Gastrocnemius medialis (tissue), 4 donors: ENCODE data around the gene SNPH. TPM values are rescaled to one million over a fixed set of nuclear protein-coding genes. Genes with fewer than 3 reads are reported as not detected.

ENCODE experiments used
- ATAC-seq, 2 donors: fragments of 150-250 bp; one replicate each; pipeline ENCODE4 v1.9.1; 2016
- DNase-seq, 2 donors: peaks; one replicate each; pipeline ENCODE4 v3.0.0-alpha.2; 2019
- H3K27ac ChIP-seq, 4 donors: fragments of 200-600 bp; sonication (generic); 1 replicate in 1 of 4; 2 replicates in 3 of 4; pipeline ENCODE4 v1.5.1; 2016 to 2018; ENCODE audit warnings: mild to moderate bottlenecking in 2 of 4, moderate library complexity in 1 of 4
- H3K27me3 ChIP-seq, 3 donors: fragments of 200-600 bp; sonication (generic) in 2 of 3; 1 replicate in 1 of 3; 2 replicates in 2 of 3; pipeline versions ENCODE4 v1.5.1 to v1.6.0; 2016 to 2019; ENCODE audit warnings: mild to moderate bottlenecking in 1 of 3, moderate library complexity in 1 of 3
- H3K36me3 ChIP-seq, 2 donors: fragments of 200-600 bp; sonication (generic) in 1 of 2; one replicate each; pipeline ENCODE4 v1.5.1; 2017 to 2018
- H3K4me1 ChIP-seq, 2 donors: fragments of 200-600 bp; sonication (generic) in 1 of 2; one replicate each; pipeline ENCODE4 v1.5.1; 2016 to 2017; ENCODE audit warnings: mild to moderate bottlenecking in 2 of 2
- H3K4me3 ChIP-seq, 4 donors: fragments of 200-600 bp; sonication (generic) in 3 of 4; 1 replicate in 1 of 4; 2 replicates in 3 of 4; pipeline ENCODE4 v1.5.1; 2016 to 2019; ENCODE audit warnings: mild to moderate bottlenecking in 2 of 4
- H3K9me3 ChIP-seq, 3 donors: fragments of 200-600 bp; sonication (generic) in 2 of 3; 1 replicate in 1 of 3; 2 replicates in 2 of 3; pipeline ENCODE4 v1.5.1; 2016 to 2019
- POLR2A ChIP-seq, 2 donors: fragments of 450-650 bp; IDR thresholded peaks; one replicate each; pipeline ENCODE4 v1.6.1; 2017; ENCODE audit warnings: antibody characterized with exemption in 2 of 2, mild to moderate bottlenecking in 2 of 2, moderate library complexity in 2 of 2
- in situ Hi-C, 4 donors: fragments of 200-750 bp; cut with MboI; loops; one replicate each; pipeline versions ENCODE4 v1.15.0 to v1.8.0; 2017; ENCODE audit warnings: low sequenced_read_pairs in 4 of 4
- intact Hi-C: fragments of 100-400 bp; cut with DNase I; formaldehyde crosslinking; loops from one replicate; pipeline ENCODE4 v1.15.1; 2023; ENCODE audit warnings: low total_unique reads
- total RNA-seq, 4 donors: library from RNA; depleted of rRNA; stranded (reverse); fragments of >200 nt; gene quantifications; one replicate each; pipeline versions ENCODE4 v1.1.0 to v1.2.3, GENCODE V29; 2016
- TF ChIP-seq, protein P1 (sequence below), 5 experiments: fragments of 450-650 bp in 3 of 5; fragments of 200-600 bp in 2 of 5; sonication (generic) in 2 of 5; IDR thresholded peaks in 4 of 5; conservative IDR thresholded peaks in 1 of 5; 1 replicate in 4 of 5; 2 replicates in 1 of 5; pipeline ENCODE4 v1.5.1; 2016 to 2019; ENCODE audit warnings: antibody characterized with exemption in 5 of 5, mild to moderate bottlenecking in 3 of 5, moderate library complexity in 3 of 5

The SNPH gene
- total RNA-seq, 4 donors from 2014 or later = 3.1 to 27.4 (median 15.9) TPM

DNA sequence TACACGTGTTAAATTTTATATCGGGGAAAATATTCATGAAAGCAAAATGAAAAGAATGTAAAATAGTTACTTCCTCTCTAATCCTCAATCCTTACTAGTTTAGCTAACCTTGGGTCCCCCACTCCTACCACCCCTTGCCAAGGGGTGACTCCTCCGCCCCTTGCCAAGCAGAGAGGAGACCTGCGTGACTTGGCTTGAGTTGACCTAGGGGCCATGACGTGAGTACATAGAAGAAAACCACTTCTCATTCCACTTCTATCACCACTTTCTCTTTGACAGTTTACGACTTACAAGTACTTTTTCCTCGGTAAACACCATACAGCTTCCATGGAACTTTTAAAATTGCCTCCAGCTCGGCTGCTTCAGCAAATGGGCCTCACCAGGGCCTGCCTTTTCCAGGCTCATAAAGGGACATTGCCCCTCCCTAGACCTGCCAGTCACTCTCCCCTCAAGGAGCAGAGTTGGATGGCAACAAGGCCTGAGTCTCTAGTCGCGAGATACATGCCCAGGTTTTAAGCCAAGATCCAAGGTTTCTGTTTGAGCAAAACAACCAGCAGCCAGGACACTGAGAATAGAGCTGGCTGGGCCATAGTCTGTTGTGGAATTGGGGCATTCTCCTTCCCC lies 32.9 kb downstream of the SNPH start:
- H3K27me3 ChIP-seq = no peaks in the 10 kb centered on the region
- in situ Hi-C loops (no loop called here), intact Hi-C loops (no loop called here)
- no peak overlapping the region for H3K27ac ChIP-seq
- no peak for ATAC-seq
- TF ChIP-seq, protein P1, sequence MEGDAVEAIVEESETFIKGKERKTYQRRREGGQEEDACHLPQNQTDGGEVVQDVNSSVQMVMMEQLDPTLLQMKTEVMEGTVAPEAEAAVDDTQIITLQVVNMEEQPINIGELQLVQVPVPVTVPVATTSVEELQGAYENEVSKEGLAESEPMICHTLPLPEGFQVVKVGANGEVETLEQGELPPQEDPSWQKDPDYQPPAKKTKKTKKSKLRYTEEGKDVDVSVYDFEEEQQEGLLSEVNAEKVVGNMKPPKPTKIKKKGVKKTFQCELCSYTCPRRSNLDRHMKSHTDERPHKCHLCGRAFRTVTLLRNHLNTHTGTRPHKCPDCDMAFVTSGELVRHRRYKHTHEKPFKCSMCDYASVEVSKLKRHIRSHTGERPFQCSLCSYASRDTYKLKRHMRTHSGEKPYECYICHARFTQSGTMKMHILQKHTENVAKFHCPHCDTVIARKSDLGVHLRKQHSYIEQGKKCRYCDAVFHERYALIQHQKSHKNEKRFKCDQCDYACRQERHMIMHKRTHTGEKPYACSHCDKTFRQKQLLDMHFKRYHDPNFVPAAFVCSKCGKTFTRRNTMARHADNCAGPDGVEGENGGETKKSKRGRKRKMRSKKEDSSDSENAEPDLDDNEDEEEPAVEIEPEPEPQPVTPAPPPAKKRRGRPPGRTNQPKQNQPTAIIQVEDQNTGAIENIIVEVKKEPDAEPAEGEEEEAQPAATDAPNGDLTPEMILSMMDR (IDR thresholded peaks at IDR 0.05 in 4 of 5, conservative IDR thresholded peaks at IDR 0.05 in 1 of 5) = no peak
- no peak for TF ChIP-seq POLR2A (IDR thresholded peaks at IDR 0.05)
- no peaks in the 10 kb centered on the region for H3K36me3 ChIP-seq
- no peaks in the 10 kb centered on the region for H3K4me1 ChIP-seq
- no peak overlapping the region for H3K4me3 ChIP-seq
- H3K9me3 ChIP-seq = no peaks in the 10 kb centered on the region
- DNase-seq = no peak

DNA sequence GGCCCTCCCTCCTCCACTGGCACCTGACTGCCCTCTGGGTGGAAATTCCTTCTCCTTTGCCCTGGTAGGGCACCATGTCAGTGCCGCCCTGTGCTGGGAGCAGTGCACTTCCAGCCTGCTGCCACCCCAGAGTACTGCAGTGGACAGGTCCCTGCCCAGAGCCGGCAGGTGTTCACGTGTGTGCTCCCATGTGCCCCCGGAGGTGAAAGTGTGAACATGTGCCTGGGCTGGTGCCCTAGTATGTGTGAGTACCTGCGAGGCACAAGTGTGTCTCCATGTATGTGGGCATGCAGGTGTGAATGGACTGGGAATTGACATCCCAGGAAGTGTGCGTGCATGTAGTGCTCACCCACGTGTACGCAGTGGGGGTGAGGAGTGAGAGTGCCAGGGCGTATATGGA lies 33.4 kb downstream of the SNPH start:
- DNase-seq (no peak), ATAC-seq (no peak)
- intact Hi-C loops (no loop called here), in situ Hi-C loops (no loop called here)
- Histone ChIP-seq H3K9me3 (no peaks in the 10 kb centered on the region), H3K36me3 (no peaks in the 10 kb centered on the region), H3K27ac (no peak overlapping the region), H3K4me1 (no peaks in the 10 kb centered on the region), H3K4me3 (no peak overlapping the region), H3K27me3 (no peaks in the 10 kb centered on the region)
- TF ChIP-seq, protein P1 (IDR thresholded peaks at IDR 0.05 in 4 of 5, conservative IDR thresholded peaks at IDR 0.05 in 1 of 5) = no peak
- no peak for TF ChIP-seq POLR2A (IDR thresholded peaks at IDR 0.05)

DNA sequence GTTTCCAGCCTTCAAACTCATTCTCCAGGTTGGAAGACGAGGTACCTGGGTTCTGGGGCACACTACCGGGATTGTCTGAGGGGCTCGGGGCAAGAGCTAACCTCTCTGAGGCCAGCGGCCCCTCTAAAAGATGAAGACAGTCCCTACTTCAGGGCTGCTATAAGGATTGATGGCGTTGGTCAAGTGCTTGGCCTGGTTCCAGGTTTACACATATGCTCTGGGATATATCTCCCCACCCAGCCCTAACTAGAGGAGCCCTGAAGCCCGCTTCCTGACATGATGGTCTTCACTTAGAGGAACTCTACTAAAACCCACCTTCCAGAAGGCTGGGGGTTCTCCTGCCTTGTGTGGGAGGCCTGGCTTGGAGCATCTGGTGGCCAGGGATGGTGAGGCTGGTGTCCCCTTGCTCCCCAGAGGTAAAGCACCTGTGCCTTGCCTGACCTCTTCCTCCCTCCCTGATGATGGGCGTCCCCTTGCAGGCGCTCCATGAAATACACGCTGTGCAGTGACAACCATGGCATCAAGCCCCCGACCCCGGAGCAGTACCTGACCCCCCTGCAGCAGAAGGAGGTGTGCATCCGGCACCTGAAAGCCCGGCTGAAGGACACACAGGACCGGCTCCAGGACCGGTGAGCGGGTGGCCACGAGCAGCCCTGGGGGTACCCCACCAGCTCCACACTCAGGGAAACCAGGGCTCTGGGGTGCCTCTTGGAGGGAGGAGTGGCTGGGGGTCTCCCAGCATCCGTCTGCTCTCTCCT lies 34.2 kb downstream of the SNPH start:
- intact Hi-C loops = no loop called here
- in situ Hi-C loops = no loop called here
- H3K9me3 ChIP-seq = no peaks in the 10 kb centered on the region
- no peaks in the 10 kb centered on the region for H3K36me3 ChIP-seq
- no peak overlapping the region for H3K27ac ChIP-seq
- no peaks in the 10 kb centered on the region for H3K27me3 ChIP-seq
- no peak for TF ChIP-seq POLR2A (IDR thresholded peaks at IDR 0.05)
- TF ChIP-seq, protein P1 (IDR thresholded peaks at IDR 0.05 in 4 of 5, conservative IDR thresholded peaks at IDR 0.05 in 1 of 5) = no peak
- no peaks in the 10 kb centered on the region for H3K4me1 ChIP-seq
- DNase-seq (no peak), ATAC-seq (no peak)
- H3K4me3 ChIP-seq = no peak overlapping the region

DNA sequence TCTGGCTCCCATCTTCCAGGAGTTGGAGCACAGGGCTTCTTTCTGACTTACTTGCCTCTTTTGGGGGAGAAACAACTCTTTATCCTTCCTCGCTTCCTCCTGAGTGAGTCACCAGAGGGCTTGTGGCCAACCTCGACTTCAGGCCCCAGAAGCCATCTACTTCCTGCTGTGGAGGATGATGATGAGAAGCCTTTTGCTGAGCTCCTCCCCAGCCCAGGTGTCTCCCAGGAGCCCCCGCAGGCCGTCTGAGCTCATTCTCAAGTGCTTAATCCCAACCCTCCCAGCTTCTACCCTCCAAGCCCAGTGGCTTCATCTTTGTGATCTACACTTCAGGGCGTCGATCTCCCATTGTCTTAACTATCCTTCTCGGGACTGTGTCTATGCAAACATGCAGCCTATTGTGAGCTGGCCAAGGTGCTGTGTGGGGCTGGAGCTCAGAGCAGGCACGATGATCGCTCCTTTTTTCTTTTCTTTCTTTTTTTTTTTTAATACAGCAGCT lies 35.0 kb downstream of the SNPH start:
- TF ChIP-seq, protein P1 (IDR thresholded peaks at IDR 0.05 in 4 of 5, conservative IDR thresholded peaks at IDR 0.05 in 1 of 5) = no peak
- TF ChIP-seq POLR2A (IDR thresholded peaks at IDR 0.05) = no peak
- intact Hi-C loops = no loop called here
- ATAC-seq (no peak), DNase-seq (no peak)
- in situ Hi-C loops = no loop called here
- no peak overlapping the region for H3K4me3 ChIP-seq
- H3K36me3 ChIP-seq = no peaks in the 10 kb centered on the region
- no peaks in the 10 kb centered on the region for H3K4me1 ChIP-seq
- H3K9me3 ChIP-seq = no peaks in the 10 kb centered on the region
- no peak overlapping the region for H3K27ac ChIP-seq
- H3K27me3 ChIP-seq = no peaks in the 10 kb centered on the region
